Transverse colon (tissue), 4 donors: ENCODE data around the gene DUSP23. TPM values are rescaled to one million over a fixed set of nuclear protein-coding genes. Genes with fewer than 3 reads are reported as not detected.

ENCODE experiments used
- DNase-seq: peaks from one replicate; pipeline ENCODE4 v3.0.0-alpha.2; 2019
- H3K27ac ChIP-seq, 4 donors: fragments of 200-600 bp; sonication (generic); 2 replicates each; pipeline ENCODE4 v1.5.1; 2016 to 2018; ENCODE audit warnings: inconsistent platforms in 4 of 4
- H3K27me3 ChIP-seq: fragments of 200-600 bp; sonication (generic); 2 replicates; pipeline ENCODE4 v1.5.1; 2017; ENCODE audit warnings: inconsistent platforms
- H3K36me3 ChIP-seq, 4 donors: fragments of 200-600 bp; sonication (generic); 2 replicates each; pipeline ENCODE4 v1.5.1; 2017 to 2019; ENCODE audit warnings: inconsistent platforms in 4 of 4
- H3K4me1 ChIP-seq, 4 donors: fragments of 200-600 bp; sonication (generic); 2 replicates each; pipeline ENCODE4 v1.5.1; 2017 to 2020; ENCODE audit warnings: inconsistent platforms in 4 of 4
- H3K4me3 ChIP-seq, 4 donors: fragments of 200-600 bp; sonication (generic); 1 replicate in 1 of 4; 2 replicates in 3 of 4; pipeline versions ENCODE4 v1.5.1 to v1.6.1; 2017 to 2019; ENCODE audit warnings: inconsistent platforms in 4 of 4
- H3K9me3 ChIP-seq, 2 donors: fragments of 200-600 bp; sonication (generic); 2 replicates each; pipeline ENCODE4 v1.5.1; 2017 to 2019; ENCODE audit warnings: inconsistent platforms in 2 of 2
- EP300 ChIP-seq: sonication (generic); formaldehyde crosslinking; IDR thresholded peaks from one replicate; pipeline ENCODE4 v1.6.1; 2017; ENCODE audit warnings: antibody characterized with exemption, low read depth
- POLR2A ChIP-seq: fragments of 450-650 bp; IDR thresholded peaks from one replicate; pipeline ENCODE4 v1.6.1; 2016; ENCODE audit warnings: antibody characterized with exemption, mild to moderate bottlenecking, moderate library complexity
- POLR2AphosphoS5 ChIP-seq, 3 donors: sonication (generic); formaldehyde crosslinking; IDR thresholded peaks; one replicate each; pipeline ENCODE4 v1.6.1; 2016; ENCODE audit warnings: antibody characterized with exemption in 3 of 3
- whole genome bisulfite sequencing, 2 donors: methylation state at CpG; one replicate each; pipeline ENCODE4 v1.1.5; 2018; ENCODE audit warnings: low coverage in 1 of 2; 5-methylcytosine and 5-hydroxymethylcytosine counted together
- in situ Hi-C, 4 donors: fragments of 200-750 bp; cut with MboI; loops; one replicate each; pipeline versions ENCODE4 v1.15.0 to v1.15.1; 2017; ENCODE audit warnings: low sequenced_read_pairs in 3 of 4, low pct_ligation_motif_present in 1 of 4, low pct_unique_long_range_greater_than_20kb in 1 of 4
- intact Hi-C: fragments of 100-400 bp; cut with DNase I; formaldehyde crosslinking; loops from one replicate; pipeline ENCODE4 v1.15.1; 2023; ENCODE audit warnings: low total_unique reads
- total RNA-seq, 4 donors: library from RNA; depleted of rRNA; stranded (reverse); fragments of >200 nt; gene quantifications; one replicate each; pipeline ENCODE4 v1.1.0, GENCODE V29; 2016
- TF ChIP-seq, protein P1 (sequence below), 5 experiments: fragments of 200-600 bp in 3 of 5; fragments of 450-650 bp in 2 of 5; sonication (generic) in 3 of 5; IDR thresholded peaks; 1 replicate in 2 of 5; 2 replicates in 3 of 5; pipeline ENCODE4 v1.5.1; 2016 to 2017; ENCODE audit warnings: antibody characterized with exemption in 5 of 5, inconsistent platforms in 3 of 5, mild to moderate bottlenecking in 2 of 5, moderate library complexity in 1 of 5

Gene DUSP23
- total RNA-seq, 4 donors from 2014 or later, result 9.7 to 96.4 (median 72.3) TPM

DNA sequence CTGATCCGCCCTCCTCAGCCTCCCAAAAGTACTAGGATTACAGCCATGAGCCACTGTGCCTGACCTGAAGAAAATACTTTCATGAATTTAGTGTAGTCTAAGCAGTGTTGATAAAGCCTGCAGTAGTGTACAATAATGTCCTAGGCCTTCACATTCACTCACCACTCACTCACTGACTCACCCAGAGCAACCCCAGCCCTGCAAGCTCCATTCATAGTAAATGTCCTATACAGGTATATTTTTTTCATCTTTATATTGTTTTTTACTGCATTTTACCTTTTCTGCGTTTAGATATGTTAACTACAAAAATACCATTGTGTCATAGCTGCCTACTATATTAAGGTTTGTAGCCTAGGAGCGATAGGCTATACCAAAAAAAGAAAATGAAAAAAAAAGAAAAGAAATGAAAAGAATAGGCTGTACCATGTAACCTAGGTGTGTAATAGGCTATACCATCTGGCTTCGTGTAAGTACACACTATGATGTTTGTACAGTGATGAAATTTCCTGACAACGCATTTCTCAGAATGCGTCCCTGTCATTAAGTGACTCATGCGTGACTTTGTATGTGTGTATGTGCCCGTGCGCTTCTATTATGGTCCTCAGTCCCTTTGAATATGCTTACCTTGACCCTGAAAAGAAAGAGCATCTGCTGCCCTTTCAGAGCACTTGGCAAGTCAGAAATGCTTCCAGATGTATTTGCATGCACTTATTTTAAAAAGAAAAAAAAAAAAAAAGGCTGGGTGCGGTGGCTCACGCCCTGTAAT, 36.7 kb downstream of the DUSP23 start:
- TF ChIP-seq POLR2A (no peak), EP300 (no peak), POLR2AphosphoS5 (IDR thresholded peaks at IDR 0.05) (no peak)
- TF ChIP-seq, protein P1, sequence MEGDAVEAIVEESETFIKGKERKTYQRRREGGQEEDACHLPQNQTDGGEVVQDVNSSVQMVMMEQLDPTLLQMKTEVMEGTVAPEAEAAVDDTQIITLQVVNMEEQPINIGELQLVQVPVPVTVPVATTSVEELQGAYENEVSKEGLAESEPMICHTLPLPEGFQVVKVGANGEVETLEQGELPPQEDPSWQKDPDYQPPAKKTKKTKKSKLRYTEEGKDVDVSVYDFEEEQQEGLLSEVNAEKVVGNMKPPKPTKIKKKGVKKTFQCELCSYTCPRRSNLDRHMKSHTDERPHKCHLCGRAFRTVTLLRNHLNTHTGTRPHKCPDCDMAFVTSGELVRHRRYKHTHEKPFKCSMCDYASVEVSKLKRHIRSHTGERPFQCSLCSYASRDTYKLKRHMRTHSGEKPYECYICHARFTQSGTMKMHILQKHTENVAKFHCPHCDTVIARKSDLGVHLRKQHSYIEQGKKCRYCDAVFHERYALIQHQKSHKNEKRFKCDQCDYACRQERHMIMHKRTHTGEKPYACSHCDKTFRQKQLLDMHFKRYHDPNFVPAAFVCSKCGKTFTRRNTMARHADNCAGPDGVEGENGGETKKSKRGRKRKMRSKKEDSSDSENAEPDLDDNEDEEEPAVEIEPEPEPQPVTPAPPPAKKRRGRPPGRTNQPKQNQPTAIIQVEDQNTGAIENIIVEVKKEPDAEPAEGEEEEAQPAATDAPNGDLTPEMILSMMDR (IDR thresholded peaks at IDR 0.05), result no peak
- in situ Hi-C loops, result no loop called here
- Histone ChIP-seq H3K27ac (peak overlapping the region in 2 of 4 donors; percentile 41 to 48), H3K27me3 (no peaks in the 10 kb centered on the region), H3K4me1 (peaks cover 0 to 5% (median 2%) of the 10 kb centered on the region in 4 donors), H3K36me3 (no peaks in the 10 kb centered on the region), H3K4me3 (no peak overlapping the region), H3K9me3 (no peaks in the 10 kb centered on the region)
- no peak for DNase-seq
- WGBS, 2 donors, result 63 to 72% methylated on average over 9 to 11 of the region's 11 CpGs
- intact Hi-C loops, result no loop called here

DNA sequence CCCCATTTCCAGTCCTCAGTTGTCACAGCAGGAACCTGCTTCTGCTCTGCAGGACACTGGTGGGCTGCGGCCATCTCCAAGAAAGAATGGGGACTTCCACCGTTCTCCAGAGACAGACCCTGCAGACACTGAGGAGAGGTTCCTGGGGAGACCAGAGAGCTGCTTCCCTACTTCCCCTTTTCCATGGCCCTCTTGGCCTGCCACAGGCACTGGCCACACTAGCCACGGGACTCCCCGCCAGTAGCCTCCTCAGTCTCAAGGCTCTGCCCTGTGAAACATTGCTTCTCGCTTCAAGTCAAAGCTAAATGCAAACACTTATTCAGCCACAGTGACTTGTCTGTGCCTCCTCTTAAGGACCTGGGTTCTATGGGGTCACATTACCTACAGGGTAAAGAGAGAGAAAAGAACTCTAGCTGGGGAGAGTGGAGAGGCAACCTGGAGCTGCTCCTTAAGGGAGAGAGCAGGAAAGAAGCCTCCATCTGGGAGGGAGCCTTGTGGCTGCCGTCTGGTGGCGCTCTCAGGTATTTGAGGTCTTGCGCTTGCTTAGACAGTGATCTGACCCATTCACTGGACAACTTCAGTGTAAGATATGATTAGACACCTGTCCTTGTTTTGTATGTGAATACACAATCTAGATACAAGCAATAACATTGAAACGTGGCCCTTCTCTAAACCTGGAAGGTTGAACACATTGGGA, 40.6 kb downstream of the DUSP23 start:
- intact Hi-C loops, result no loop called here

DNA sequence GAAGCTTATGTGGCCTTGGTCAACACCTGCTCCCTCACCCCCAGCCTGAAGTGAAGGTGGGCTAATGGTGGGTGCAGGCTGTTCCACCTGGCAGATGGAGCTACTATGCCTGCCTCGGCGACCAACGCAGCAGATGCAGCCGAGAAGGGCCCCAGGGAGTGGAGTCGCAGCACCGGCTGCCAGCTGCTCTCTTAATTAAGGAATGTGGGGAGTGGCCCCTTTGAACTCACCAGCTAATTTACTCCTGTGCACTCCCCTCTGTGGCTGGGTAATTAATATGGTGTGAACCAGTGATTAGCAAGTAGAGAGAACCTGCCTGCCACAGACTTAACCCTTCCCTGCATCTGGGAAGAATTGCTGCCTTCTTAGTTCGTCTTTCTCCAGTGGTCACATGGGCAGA, 42.6 kb downstream of the DUSP23 start:
- 31 to 62% methylated on average over 4 to 7 of the region's 7 CpGs for WGBS, 2 donors
- Histone ChIP-seq H3K9me3 (no peaks in the 10 kb centered on the region), H3K4me1 (peaks cover 0 to 8% (median under 1%) of the 10 kb centered on the region in 4 donors), H3K27me3 (no peaks in the 10 kb centered on the region), H3K36me3 (no peaks in the 10 kb centered on the region), H3K27ac (no peak overlapping the region), H3K4me3 (no peak overlapping the region)
- in situ Hi-C loops, result no loop called here
- TF ChIP-seq POLR2AphosphoS5 (IDR thresholded peaks at IDR 0.05) (peak in 2 of 3 donors; percentile 12 to 19), EP300 (no peak)
- intact Hi-C loops, result no loop called here
- DNase-seq, result peak; percentile 35

More for the DNA sequence above, 40.6 kb downstream of the DUSP23 start:
- no peaks in the 10 kb centered on the region for H3K27me3 ChIP-seq
- no peak overlapping the region for H3K4me3 ChIP-seq
- no peak for DNase-seq
- no peaks in the 10 kb centered on the region for H3K9me3 ChIP-seq
- no peak for TF ChIP-seq POLR2A
- no peak for TF ChIP-seq POLR2AphosphoS5 (IDR thresholded peaks at IDR 0.05)
- TF ChIP-seq, protein P1 (IDR thresholded peaks at IDR 0.05), result no peak
- no peak for TF ChIP-seq EP300
- no peaks in the 10 kb centered on the region for H3K36me3 ChIP-seq
- in situ Hi-C loops, result no loop called here
- 80 to 89% methylated on average over 3 to 9 of the region's 9 CpGs for WGBS, 2 donors
- no peak overlapping the region for H3K27ac ChIP-seq
- H3K4me1 ChIP-seq, result peaks cover 0 to 8% (median 4%) of the 10 kb centered on the region in 4 donors

DNA sequence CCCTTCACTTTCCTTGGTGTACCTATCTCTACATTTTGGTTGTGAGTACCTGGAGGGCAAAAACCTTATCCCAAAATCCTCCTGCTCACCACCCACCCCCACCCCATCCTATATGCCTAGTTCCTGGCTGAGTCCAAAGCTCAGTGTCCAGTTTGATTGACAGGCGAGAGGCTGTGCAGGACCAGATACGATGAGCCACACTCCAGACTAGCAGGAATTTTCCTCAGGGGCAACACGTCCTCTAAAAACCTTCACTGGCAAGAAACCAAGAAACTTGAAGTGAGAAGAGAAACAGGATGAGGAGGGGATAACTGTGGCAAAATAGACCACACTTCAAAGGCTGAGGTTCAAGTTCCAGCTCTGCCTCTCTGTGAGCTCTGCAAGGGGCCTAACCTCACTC, 44.8 kb downstream of the DUSP23 start:
- H3K4me1 ChIP-seq, result peaks cover 0 to 8% (median 0%) of the 10 kb centered on the region in 4 donors
- H3K9me3 ChIP-seq, result no peaks in the 10 kb centered on the region
- no peak overlapping the region for H3K4me3 ChIP-seq
- in situ Hi-C loops (no loop called here), intact Hi-C loops (no loop called here)
- no peak for DNase-seq
- TF ChIP-seq, protein P1 (IDR thresholded peaks at IDR 0.05), result no peak
- no peak for TF ChIP-seq POLR2AphosphoS5 (IDR thresholded peaks at IDR 0.05)
- TF ChIP-seq POLR2A, result no peak
- no peak for TF ChIP-seq EP300
- 64% methylated on average over 3 of the region's 3 CpGs; no CpG with 5 or more reads in 1 of the 2 donors for WGBS, 2 donors
- H3K36me3 ChIP-seq, result no peaks in the 10 kb centered on the region
- no peak overlapping the region for H3K27ac ChIP-seq
- H3K27me3 ChIP-seq, result no peaks in the 10 kb centered on the region
